HG03095 (cell line): ENCODE data around the gene FAM83G.

ENCODE experiments used
- ATAC-seq: cut with Tn5 transposase; IDR thresholded peaks from one replicate; pipeline ENCODE4 v1.9.1; 2021; ENCODE audit warnings: moderate library complexity; ENCODE audit not compliant: unreplicated experiment

Gene FAM83G

GRCh38 chr17:19010729-19011505 is 6.4 kb upstream of the FAM83G start:
- no peak for ATAC-seq

GRCh38 chr17:19009970-19010369 is 5.4 kb upstream of the FAM83G start:
- no peak for ATAC-seq

- no peak for ATAC-seq
These were observed 2.1 kb upstream of the FAM83G start for GRCh38 chr17:19006698-19007097.

GRCh38 chr17:19005789-19006430 is 1.3 kb upstream of the FAM83G start:
- no peak for ATAC-seq

GRCh38 chr17:19005137-19005773 is 691 bp upstream of the FAM83G start:
- ATAC-seq: no peak

- ATAC-seq: no peak
These were observed 782 bp downstream of the FAM83G start for GRCh38 chr17:19003543-19004420.

- ATAC-seq: no peak
These were observed 1.6 kb downstream of the FAM83G start for GRCh38 chr17:19002805-19003542.

- no peak for ATAC-seq
These were observed 2.5 kb downstream of the FAM83G start for GRCh38 chr17:19001907-19002590.

GRCh38 chr17:19000531-19001325 is 3.8 kb downstream of the FAM83G start:
- ATAC-seq: no peak

GRCh38 chr17:18999911-19000310 is 4.7 kb downstream of the FAM83G start:
- ATAC-seq: no peak

- no peak for ATAC-seq
These were observed 5.2 kb downstream of the FAM83G start for GRCh38 chr17:18999394-18999793.

GRCh38 chr17:18997650-18998196 is 6.8 kb downstream of the FAM83G start:
- ATAC-seq: no peak

- ATAC-seq: no peak
These were observed 8.1 kb downstream of the FAM83G start for GRCh38 chr17:18996458-18996857.

- no peak for ATAC-seq
These were observed 9.3 kb downstream of the FAM83G start for GRCh38 chr17:18995220-18995619.

- no peak for ATAC-seq
These were observed 9.9 kb downstream of the FAM83G start for GRCh38 chr17:18994631-18995030.

GRCh38 chr17:18993905-18994526 is 10.5 kb downstream of the FAM83G start:
- ATAC-seq: no peak

- ATAC-seq: no peak
These were observed 12.0 kb downstream of the FAM83G start for GRCh38 chr17:18992454-18993130.
